K562 (cell line): Measurements from ENCODE around the gene KIAA2012. TPM values are rescaled to one million over a fixed set of nuclear protein-coding genes. Genes with fewer than 3 reads are reported as not detected.

Experiments used
- BACH1 ChIP-seq: fragments of 200-800 bp; sonication (Bioruptor generic); IDR thresholded peaks from 2 replicates; pipeline ENCODE4 v1.6.1; 2016; ENCODE audit warnings: missing genetic modification characterization, missing compliant biosample characterization
- BCL6 ChIP-seq: fragments of 250-450 bp; sonication (Bioruptor Pico); IDR thresholded peaks from 2 replicates; pipeline ENCODE4 v1.4.0; 2020
- CBX1 ChIP-seq: sonication (generic); IDR thresholded peaks from 2 replicates; pipeline ENCODE4 v1.6.1; 2016; ENCODE audit warnings: antibody characterized with exemption, low read depth, mild to moderate bottlenecking
- CCNT2 ChIP-seq: IDR thresholded peaks from 2 replicates; pipeline ENCODE4 v1.6.1; 2011; ENCODE audit warnings: borderline replicate concordance, low read depth, mild to moderate bottlenecking, moderate library complexity, mixed read lengths, low read length; ENCODE audit not compliant: insufficient read length; ENCODE audit errors: extremely low read depth
- CEBPG ChIP-seq, 3 experiments: fragments of 200-800 bp in 1 of 3; sonication (Bioruptor generic) in 1 of 3; sonication (generic) in 1 of 3; formaldehyde crosslinking in 1 of 3; IDR thresholded peaks in 2 of 3; conservative IDR thresholded peaks in 1 of 3; 2 replicates each; pipeline versions ENCODE4 v1.6.1 to v1.8.0; 2016 to 2022; ENCODE audit warnings: missing compliant biosample characterization in 2 of 3, missing genetic modification characterization in 2 of 3, mild to moderate bottlenecking in 1 of 3, missing genetic modification reagents in 1 of 3
- FIP1L1 ChIP-seq: fragments of 200-400 bp; formaldehyde crosslinking; IDR thresholded peaks from 2 replicates; pipeline ENCODE4 v1.6.1; 2018; ENCODE audit warnings: mild to moderate bottlenecking, low read depth, low read length; ENCODE audit not compliant: poor library complexity, severe bottlenecking
- GABPA ChIP-seq: fragments of 200-800 bp; sonication (Bioruptor generic); conservative IDR thresholded peaks from 2 replicates; pipeline ENCODE4 v1.6.1; 2016; ENCODE audit warnings: low read depth, missing genetic modification characterization, missing compliant biosample characterization
- GABPB1 ChIP-seq: sonication (generic); formaldehyde crosslinking; IDR thresholded peaks from 2 replicates; pipeline ENCODE4 v1.8.0; 2022; ENCODE audit warnings: mild to moderate bottlenecking, missing genetic modification reagents
- KLF13 ChIP-seq: fragments of 450-650 bp; IDR thresholded peaks from 2 replicates; pipeline ENCODE4 v1.6.1; 2016; ENCODE audit warnings: missing genetic modification characterization, low read depth, mild to moderate bottlenecking, missing compliant biosample characterization, moderate library complexity, borderline replicate concordance
- KLF6 ChIP-seq: fragments of 250-450 bp; sonication (Bioruptor Pico); IDR thresholded peaks from 2 replicates; pipeline ENCODE4 v1.4.0; 2020; ENCODE audit warnings: mild to moderate bottlenecking, moderate library complexity, borderline replicate concordance
- MEIS2 ChIP-seq: fragments of 450-650 bp; IDR thresholded peaks from 2 replicates; pipeline ENCODE4 v1.6.1; 2014; ENCODE audit warnings: mild to moderate bottlenecking; ENCODE audit not compliant: partially characterized antibody
- PHF20 ChIP-seq: fragments of 450-650 bp; IDR thresholded peaks from 2 replicates; pipeline ENCODE4 v1.6.1; 2018; ENCODE audit not compliant: partially characterized antibody
- POLR3A ChIP-seq: IDR thresholded peaks from 2 replicates; pipeline ENCODE4 v1.6.1; 2011; ENCODE audit warnings: borderline replicate concordance, mild to moderate bottlenecking, moderate library complexity; ENCODE audit not compliant: insufficient read length, insufficient read depth; ENCODE audit errors: extremely low read depth
- PTTG1 ChIP-seq: fragments of 450-650 bp; IDR thresholded peaks from 2 replicates; pipeline ENCODE4 v1.6.1; 2016; ENCODE audit warnings: low read depth, mild to moderate bottlenecking, missing genetic modification characterization, missing compliant biosample characterization
- SETDB1 ChIP-seq: IDR thresholded peaks from one replicate; pipeline ENCODE4 v1.6.1; 2012; ENCODE audit warnings: low read length, control low read depth, inconsistent platforms
- SIX5 ChIP-seq, 2 experiments: IDR thresholded peaks; 2 replicates each; pipeline ENCODE4 v1.6.1; 2011; ENCODE audit warnings: low read length in 2 of 2, borderline replicate concordance in 1 of 2, low read depth in 1 of 2, mild to moderate bottlenecking in 1 of 2, moderate library complexity in 1 of 2; ENCODE audit not compliant: insufficient read depth in 1 of 2
- SMARCA4 ChIP-seq: fragments of 450-650 bp; IDR thresholded peaks from 2 replicates; pipeline ENCODE4 v1.6.1; 2016
- SREBF1 ChIP-seq: fragments of 150-350 bp; IDR thresholded peaks from 2 replicates; pipeline ENCODE4 v1.6.1; 2014; ENCODE audit warnings: antibody characterized with exemption, low read depth, low read length, borderline replicate concordance
- ZFX ChIP-seq: sonication (generic); formaldehyde crosslinking; IDR thresholded peaks from 2 replicates; pipeline ENCODE4 v1.8.0; 2022; ENCODE audit warnings: mild to moderate bottlenecking, missing genetic modification reagents, moderate library complexity
- ZKSCAN3 ChIP-seq: fragments of 250-450 bp; sonication (Bioruptor Pico); IDR thresholded peaks from 2 replicates; pipeline ENCODE4 v1.4.0; 2020
- ZNF589 ChIP-seq: fragments of 200-800 bp; sonication (Bioruptor generic); IDR thresholded peaks from 2 replicates; pipeline ENCODE4 v1.6.1; 2016; ENCODE audit warnings: low read depth, missing genetic modification characterization, missing compliant biosample characterization
- polyA plus RNA-seq, 8 experiments: library from polyadenylated mRNA; depleted of rRNA in 4 of 8; stranded (reverse) in 5 of 8; unstranded in 3 of 8; fragments of >200 nt; fragmentation: Nextera tagmentation in 2 of 8; fragmentation: Illumina TruSeq in 1 of 8; extraction: Ambion mirVana in 2 of 8; extraction: Trizol in 1 of 8; gene quantifications; 2 replicates each; pipeline versions ENCODE4 v1.2.1 to v1.2.3, GENCODE V29; 2011 to 2014; ENCODE audit warnings: inconsistent platforms in 1 of 8, missing spikeins in 1 of 8
- total RNA-seq, 7 experiments: library from RNA; depleted of rRNA in 6 of 7; stranded (reverse); fragments of >200 nt in 6 of 7; fragmentation: Illumina TruSeq in 2 of 7; extraction: Trizol in 2 of 7; gene quantifications; 2 replicates each; pipeline versions ENCODE4 v1.2.1 to v1.2.3, GENCODE V29; 2011 to 2021; ENCODE audit warnings: low replicate concordance in 1 of 7
- TF ChIP-seq, protein P1 (sequence below): sonication (generic); formaldehyde crosslinking; IDR thresholded peaks from 2 replicates; pipeline ENCODE4 v1.8.0; 2022; ENCODE audit warnings: mild to moderate bottlenecking, missing genetic modification reagents
- TF ChIP-seq, protein P2 (sequence below): sonication (generic); IDR thresholded peaks from 2 replicates; pipeline ENCODE4 v1.6.1; 2016
- TF ChIP-seq, protein P3 (sequence below): sonication (generic); formaldehyde crosslinking; IDR thresholded peaks from 2 replicates; pipeline ENCODE4 v1.8.0; 2022; ENCODE audit warnings: mild to moderate bottlenecking, low read depth, missing genetic modification reagents

The KIAA2012 gene
- total and polyA plus RNA-seq, 9 of the 15 experiments (the other 6 are each of a cell fraction or from before 2014, with no cell fraction given) = not detected

- TF ChIP-seq POLR3A (no peak), SETDB1 (no peak), GABPA (tag) (peak; percentile 94), ZFX (CRISPR knock-in tag) (peak; percentile 50; the same call in 1 of the 2 replicates), KLF13 (tag) (no peak), SMARCA4 (no peak), FIP1L1 (no peak), CBX1 (no peak), SIX5 (IDR thresholded peaks at IDR 0.05; ENCODE audit: borderline replicate concordance in 1 of 2, insufficient read depth in 1 of 2, low read depth in 1 of 2, low read length in 2 of 2) (no peak), ZKSCAN3 (CRISPR knock-in tag) (no peak), KLF6 (no peak), CEBPG (CRISPR knock-in tag; IDR thresholded peaks at IDR 0.05) (no peak), CEBPG (tag; conservative IDR thresholded peaks at IDR 0.05 in 1 of 2, IDR thresholded peaks at IDR 0.05 in 1 of 2) (no peak), SREBF1 (no peak), BCL6 (CRISPR knock-in tag) (no peak), GABPB1 (peak; percentile 93), PTTG1 (tag) (no peak), MEIS2 (no peak), BACH1 (tag) (no peak), CCNT2 (no peak), PHF20 (peak; percentile 36), ZNF589 (no peak)
- TF ChIP-seq, protein P1, sequence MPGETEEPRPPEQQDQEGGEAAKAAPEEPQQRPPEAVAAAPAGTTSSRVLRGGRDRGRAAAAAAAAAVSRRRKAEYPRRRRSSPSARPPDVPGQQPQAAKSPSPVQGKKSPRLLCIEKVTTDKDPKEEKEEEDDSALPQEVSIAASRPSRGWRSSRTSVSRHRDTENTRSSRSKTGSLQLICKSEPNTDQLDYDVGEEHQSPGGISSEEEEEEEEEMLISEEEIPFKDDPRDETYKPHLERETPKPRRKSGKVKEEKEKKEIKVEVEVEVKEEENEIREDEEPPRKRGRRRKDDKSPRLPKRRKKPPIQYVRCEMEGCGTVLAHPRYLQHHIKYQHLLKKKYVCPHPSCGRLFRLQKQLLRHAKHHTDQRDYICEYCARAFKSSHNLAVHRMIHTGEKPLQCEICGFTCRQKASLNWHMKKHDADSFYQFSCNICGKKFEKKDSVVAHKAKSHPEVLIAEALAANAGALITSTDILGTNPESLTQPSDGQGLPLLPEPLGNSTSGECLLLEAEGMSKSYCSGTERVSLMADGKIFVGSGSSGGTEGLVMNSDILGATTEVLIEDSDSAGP (CRISPR knock-in tag) = no peak
- TF ChIP-seq, protein P2, sequence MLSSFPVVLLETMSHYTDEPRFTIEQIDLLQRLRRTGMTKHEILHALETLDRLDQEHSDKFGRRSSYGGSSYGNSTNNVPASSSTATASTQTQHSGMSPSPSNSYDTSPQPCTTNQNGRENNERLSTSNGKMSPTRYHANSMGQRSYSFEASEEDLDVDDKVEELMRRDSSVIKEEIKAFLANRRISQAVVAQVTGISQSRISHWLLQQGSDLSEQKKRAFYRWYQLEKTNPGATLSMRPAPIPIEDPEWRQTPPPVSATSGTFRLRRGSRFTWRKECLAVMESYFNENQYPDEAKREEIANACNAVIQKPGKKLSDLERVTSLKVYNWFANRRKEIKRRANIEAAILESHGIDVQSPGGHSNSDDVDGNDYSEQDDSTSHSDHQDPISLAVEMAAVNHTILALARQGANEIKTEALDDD = no peak
- TF ChIP-seq, protein P3, sequence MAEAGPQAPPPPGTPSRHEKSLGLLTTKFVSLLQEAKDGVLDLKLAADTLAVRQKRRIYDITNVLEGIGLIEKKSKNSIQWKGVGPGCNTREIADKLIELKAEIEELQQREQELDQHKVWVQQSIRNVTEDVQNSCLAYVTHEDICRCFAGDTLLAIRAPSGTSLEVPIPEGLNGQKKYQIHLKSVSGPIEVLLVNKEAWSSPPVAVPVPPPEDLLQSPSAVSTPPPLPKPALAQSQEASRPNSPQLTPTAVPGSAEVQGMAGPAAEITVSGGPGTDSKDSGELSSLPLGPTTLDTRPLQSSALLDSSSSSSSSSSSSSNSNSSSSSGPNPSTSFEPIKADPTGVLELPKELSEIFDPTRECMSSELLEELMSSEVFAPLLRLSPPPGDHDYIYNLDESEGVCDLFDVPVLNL (CRISPR knock-in tag) = 0 out of 2 replicates have a peak, but pooled peaks have one; percentile 40
These were observed 165.5 kb downstream of the KIAA2012 start, which contains the start of gene SUMO1 (continued) for GRCh38 chr2:202238234-202239197.
